Mesothelial cell of epicardium (in vitro differentiated cells): ENCODE data around the gene CPA1. TPM values are rescaled to one million over a fixed set of nuclear protein-coding genes. Genes with fewer than 3 reads are reported as not detected.

Experiments used
- DNase-seq, 2 experiments: peaks; one replicate each; pipeline ENCODE4 v3.0.0; 2021; ENCODE audit warnings: low spot score in 2 of 2; ENCODE audit not compliant: unreplicated experiment in 2 of 2
- H3K27ac Mint-ChIP-seq: 2 replicates; pipeline ENCODE4 v1.8.0; 2021; ENCODE audit warnings: mixed read lengths
- H3K27me3 Mint-ChIP-seq: 2 replicates; pipeline ENCODE4 v1.8.0; 2021; ENCODE audit warnings: low read depth, mixed read lengths
- H3K36me3 Mint-ChIP-seq: 2 replicates; pipeline ENCODE4 v1.8.0; 2021; ENCODE audit warnings: mixed read lengths
- H3K4me1 Mint-ChIP-seq: 2 replicates; pipeline ENCODE4 v1.8.0; 2021; ENCODE audit warnings: mixed read lengths
- H3K4me3 Mint-ChIP-seq: 2 replicates; pipeline ENCODE4 v1.8.0; 2021; ENCODE audit warnings: mild to moderate bottlenecking, moderate library complexity, mixed read lengths
- H3K9me3 Mint-ChIP-seq: 2 replicates; pipeline ENCODE4 v1.8.0; 2021; ENCODE audit warnings: mixed read lengths
- total RNA-seq: library from RNA; stranded (reverse); gene quantifications from 3 replicates; pipeline ENCODE4 v1.2.1, GENCODE V29; 2021
- TF ChIP-seq, protein P1 (sequence below): fragments of 200-600 bp; sonication (generic); IDR thresholded peaks from one replicate; pipeline ENCODE4 v1.5.0; 2021; ENCODE audit warnings: antibody characterized with exemption; ENCODE audit not compliant: unreplicated experiment

Gene CPA1
- total RNA-seq, 1 donor from 2014 or later, result 1.1 TPM

DNA sequence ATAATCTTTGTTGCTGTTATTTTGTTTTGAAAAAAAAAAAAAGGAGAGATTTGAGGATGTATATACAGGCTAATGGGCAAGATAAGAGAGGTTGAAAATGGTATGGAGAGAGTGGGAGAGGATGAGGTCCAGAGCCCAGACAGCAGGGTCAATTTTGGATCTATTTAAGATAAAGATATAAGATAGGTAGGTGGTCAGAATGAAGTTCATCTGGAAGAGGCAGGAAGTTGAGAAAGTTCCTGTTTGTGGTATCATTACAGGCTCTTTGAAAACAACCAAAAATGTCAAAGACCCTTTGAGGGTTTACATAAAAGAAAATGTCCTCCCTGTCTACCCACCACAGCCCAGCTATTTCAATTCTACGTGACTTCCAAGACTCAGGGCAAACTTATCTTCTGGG is 53.0 kb downstream of the CPA1 start:
- Mint-ChIP-seq H3K27ac (no peak overlapping the region), H3K9me3 (peaks cover 13% of the 10 kb centered on the region), H3K4me3 (no peak overlapping the region), H3K4me1 (peaks cover 7% of the 10 kb centered on the region), H3K27me3 (no peaks in the 10 kb centered on the region), H3K36me3 (peaks cover 13% of the 10 kb centered on the region)
- no peak for DNase-seq
- TF ChIP-seq, protein P1, sequence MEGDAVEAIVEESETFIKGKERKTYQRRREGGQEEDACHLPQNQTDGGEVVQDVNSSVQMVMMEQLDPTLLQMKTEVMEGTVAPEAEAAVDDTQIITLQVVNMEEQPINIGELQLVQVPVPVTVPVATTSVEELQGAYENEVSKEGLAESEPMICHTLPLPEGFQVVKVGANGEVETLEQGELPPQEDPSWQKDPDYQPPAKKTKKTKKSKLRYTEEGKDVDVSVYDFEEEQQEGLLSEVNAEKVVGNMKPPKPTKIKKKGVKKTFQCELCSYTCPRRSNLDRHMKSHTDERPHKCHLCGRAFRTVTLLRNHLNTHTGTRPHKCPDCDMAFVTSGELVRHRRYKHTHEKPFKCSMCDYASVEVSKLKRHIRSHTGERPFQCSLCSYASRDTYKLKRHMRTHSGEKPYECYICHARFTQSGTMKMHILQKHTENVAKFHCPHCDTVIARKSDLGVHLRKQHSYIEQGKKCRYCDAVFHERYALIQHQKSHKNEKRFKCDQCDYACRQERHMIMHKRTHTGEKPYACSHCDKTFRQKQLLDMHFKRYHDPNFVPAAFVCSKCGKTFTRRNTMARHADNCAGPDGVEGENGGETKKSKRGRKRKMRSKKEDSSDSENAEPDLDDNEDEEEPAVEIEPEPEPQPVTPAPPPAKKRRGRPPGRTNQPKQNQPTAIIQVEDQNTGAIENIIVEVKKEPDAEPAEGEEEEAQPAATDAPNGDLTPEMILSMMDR, result no peak

DNA sequence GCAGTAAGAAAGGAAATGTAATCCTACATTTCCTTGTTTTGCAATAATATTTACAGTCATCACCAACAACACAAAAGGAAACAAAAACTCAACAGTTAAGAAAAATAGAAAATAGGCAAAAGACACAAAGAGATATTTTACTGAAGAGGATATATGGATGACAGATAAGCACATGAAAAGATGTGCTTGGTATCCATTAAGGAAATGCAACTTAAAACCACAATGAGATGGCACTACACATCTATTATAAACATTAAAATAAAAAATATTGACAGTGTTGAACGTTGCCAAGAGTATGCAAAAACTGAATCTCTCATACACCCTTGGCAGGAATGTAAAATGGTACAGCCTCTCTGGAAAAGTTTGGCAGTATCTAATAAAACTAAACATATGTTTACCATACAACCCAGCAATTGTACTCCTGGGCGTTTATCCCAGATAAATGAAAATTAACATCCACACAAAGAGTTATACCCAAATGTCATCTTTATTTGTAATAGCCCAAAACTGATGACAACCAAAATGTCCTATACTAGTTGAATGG is 55.1 kb downstream of the CPA1 start:
- TF ChIP-seq, protein P1, result no peak
- no peak overlapping the region for H3K4me3 Mint-ChIP-seq
- peaks cover 13% of the 10 kb centered on the region for H3K9me3 Mint-ChIP-seq
- peak overlapping the region; percentile 5 for H3K27ac Mint-ChIP-seq
- H3K4me1 Mint-ChIP-seq, result peaks cover 15% of the 10 kb centered on the region
- peaks cover 9% of the 10 kb centered on the region for H3K36me3 Mint-ChIP-seq
- no peak for DNase-seq
- H3K27me3 Mint-ChIP-seq, result no peaks in the 10 kb centered on the region

DNA sequence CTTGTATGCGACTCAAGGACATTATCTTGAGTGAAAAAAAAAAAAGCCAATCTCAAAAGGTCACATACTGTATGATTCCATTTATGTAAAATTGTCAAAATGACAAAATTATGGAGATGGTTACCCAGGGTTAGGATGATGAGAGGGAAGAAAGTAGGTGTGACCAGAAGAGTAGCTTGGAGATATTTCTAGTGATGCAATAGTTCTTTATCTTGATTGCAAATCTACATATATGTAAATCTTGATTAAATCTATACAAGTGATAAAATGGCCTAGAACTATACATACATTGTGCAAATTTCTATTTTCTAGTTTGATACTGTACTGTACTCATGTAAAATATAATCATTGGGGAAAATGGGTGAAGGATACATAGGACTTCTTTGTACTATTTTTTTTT is 56.0 kb downstream of the CPA1 start:
- Mint-ChIP-seq H3K9me3 (peaks cover 13% of the 10 kb centered on the region), H3K4me1 (peaks cover 21% of the 10 kb centered on the region), H3K4me3 (no peak overlapping the region), H3K27ac (peak overlapping the region; percentile 80), H3K36me3 (peaks cover 9% of the 10 kb centered on the region), H3K27me3 (no peaks in the 10 kb centered on the region)
- TF ChIP-seq, protein P1, result no peak
- DNase-seq, result no peak

Other genes with a start within 250 kb of the CPA1 start
- 23.9 to 27.8 TPM (median 23.9 TPM) in 3 replicates for gene TMEM209, start 175.1 kb upstream of the CPA1 start, total RNA-seq
- not detected in 3 replicates for gene SSMEM1, start 172.6 kb upstream of the CPA1 start, total RNA-seq
- gene CPA2, start 113.6 kb upstream of the CPA1 start, total RNA-seq, result 0.54 to 0.73 TPM (median 0.72 TPM) in 3 replicates
- 3.9 to 5.8 TPM (median 4.1 TPM) in 3 replicates for gene CPA4, start 87.3 kb upstream of the CPA1 start, total RNA-seq
- gene CPA5, start 35.7 kb upstream of the CPA1 start, total RNA-seq, result 0.58 TPM in 1 of 3 replicates, not detected in the others
- gene CEP41, start 60.5 kb downstream of the CPA1 start, total RNA-seq, result 21.7 to 22.5 TPM (median 22.1 TPM) in 3 replicates
- 598 to 626 TPM (median 616 TPM) in 3 replicates for gene MEST, start 111.6 kb downstream of the CPA1 start, total RNA-seq